PC-9 (cell line): ENCODE measurements around the gene DDR1. TPM values are rescaled to one million over a fixed set of nuclear protein-coding genes. Genes with fewer than 3 reads are reported as not detected.
A peak's percentile ranks its signal among the peaks of the same experiment; 100 is the strongest.
"Not testable (repeated sequence)": the region's sequence is repeated elsewhere in the genome, so short reads cannot be mapped to it uniquely, and the experiment has no call there.

Source experiments
- BruUV-seq: library from RNA; stranded (reverse); fragments of 400-500 nt; replicated peaks from 2 replicates; lab custom pipeline; 2021; lab: Mats Ljungman, UMichigan
- CTCF ChIA-PET: fragments of 300-600 bp; sonication (Branson Sonifier 250); formaldehyde crosslinking; loops from one replicate; lab custom pipeline; 2022; ENCODE audit warnings: antibody characterized with exemption; lab: Charles Lee
- POLR2A ChIA-PET: fragments of 300-600 bp; sonication (Branson Sonifier 250); formaldehyde crosslinking; loops from one replicate; lab custom pipeline; 2022; ENCODE audit warnings: antibody characterized with exemption; ENCODE audit not compliant: unreplicated experiment; lab: Charles Lee
- DNase-seq, 2 experiments: peaks; one replicate each; pipeline versions ENCODE4 v3.0.0 to v3.0.0-alpha.2; 2015 to 2022; ENCODE audit warnings: mixed read lengths in 1 of 2
- H2AFZ ChIP-seq: fragments of 200-600 bp; sonication (generic); 2 replicates; pipeline ENCODE4 v1.8.1; 2017; ENCODE audit warnings: antibody characterized with exemption
- H3F3A ChIP-seq: fragments of 200-600 bp; sonication (generic); 2 replicates; pipeline ENCODE4 v1.8.1; 2017; ENCODE audit warnings: antibody characterized with exemption, mild to moderate bottlenecking, low read depth; ENCODE audit not compliant: insufficient read depth
- H3K27ac ChIP-seq: fragments of 200-600 bp; sonication (generic); 2 replicates; pipeline ENCODE4 v1.6.1; 2016; ENCODE audit warnings: mixed run types
- H3K27me3 ChIP-seq: fragments of 200-600 bp; sonication (generic); 2 replicates; pipeline ENCODE4 v1.6.1; 2016; ENCODE audit warnings: low read depth, mixed run types; ENCODE audit not compliant: insufficient read depth
- H3K36me3 ChIP-seq: fragments of 200-600 bp; sonication (generic); 2 replicates; pipeline ENCODE4 v1.6.1; 2016; ENCODE audit warnings: low read depth, mixed run types
- H3K4me1 ChIP-seq: fragments of 200-600 bp; sonication (generic); replicated peaks from 2 replicates; pipeline ENCODE4 v1.6.1; 2016; ENCODE audit warnings: mixed run types; ENCODE audit not compliant: insufficient read depth
- H3K4me2 ChIP-seq: fragments of 200-600 bp; sonication (generic); 2 replicates; pipeline ENCODE4 v1.6.1; 2017; ENCODE audit warnings: mixed run types
- H3K4me3 ChIP-seq: fragments of 200-600 bp; sonication (generic); 2 replicates; pipeline ENCODE4 v1.6.1; 2016; ENCODE audit warnings: mixed run types
- H3K79me2 ChIP-seq: fragments of 200-600 bp; sonication (generic); 2 replicates; pipeline ENCODE4 v1.6.1; 2017; ENCODE audit warnings: low read depth, mixed run types
- H3K9me2 ChIP-seq: fragments of 200-600 bp; sonication (generic); 2 replicates; pipeline ENCODE4 v1.8.1; 2017; ENCODE audit warnings: mild to moderate bottlenecking; ENCODE audit not compliant: insufficient read depth
- H3K9me3 ChIP-seq: fragments of 200-600 bp; sonication (generic); 2 replicates; pipeline ENCODE4 v1.8.1; 2016; ENCODE audit warnings: low read depth; ENCODE audit not compliant: insufficient read depth
- H4K20me1 ChIP-seq: fragments of 200-600 bp; sonication (generic); 2 replicates; pipeline ENCODE4 v1.8.1; 2017; ENCODE audit not compliant: insufficient read depth
- CTCF ChIP-seq: fragments of 200-600 bp; sonication (generic); conservative IDR thresholded peaks from 2 replicates; pipeline ENCODE4 v1.6.1; 2017; ENCODE audit warnings: mixed run types, antibody characterized with exemption, mild to moderate bottlenecking, moderate library complexity
- EZH2 ChIP-seq: fragments of 200-600 bp; sonication (generic); IDR thresholded peaks from 2 replicates; pipeline ENCODE4 v1.8.0; 2017; ENCODE audit warnings: antibody characterized with exemption, low read depth
- intact Hi-C: fragments of 100-400 bp; cut with micrococcal nuclease; formaldehyde crosslinking; loops from one replicate; pipeline ENCODE4 v1.10.0; 2022; ENCODE audit not compliant: unreplicated experiment
- total RNA-seq: library from RNA; stranded (reverse); gene quantifications from 2 replicates; pipeline ENCODE4 v1.2.3, GENCODE V29; 2021

DDR1 gene
- total RNA-seq, 1 experiment from 2014 or later: 267 TPM

GRCh38 chr6:30857549-30857948 is 26.8 kb upstream of the DDR1 start:
- Histone ChIP-seq H3F3A (0 out of 2 replicates have a peak, but pooled peaks cover 11% of the 10 kb centered on the region), H3K36me3 (no peaks in the 10 kb centered on the region), H3K27me3 (no peaks in the 10 kb centered on the region), H3K9me2 (no peaks in the 10 kb centered on the region), H3K4me1 (peaks cover 19% of the 10 kb centered on the region), H2AFZ (no peak overlapping the region), H3K4me2 (peak overlapping the region; percentile 6), H3K27ac (no peak overlapping the region), H4K20me1 (no peaks in the 10 kb centered on the region), H3K4me3 (no peak overlapping the region), H3K9me3 (peaks cover 6% of the 10 kb centered on the region; the same call in 1 of the 2 replicates), H3K79me2 (no peaks in the 10 kb centered on the region)
- intact Hi-C loops: no loop called here
- ChIA-PET CTCF (interaction anchor here (1.6 kb wide), 1 partner anchor 14 kb away, joined by 4 read pairs; no protein-coding TSS in a partner anchor), POLR2A (interaction anchor here (0.6 kb wide), 2 partner anchors 19 to 140 kb away, joined by 4 to 5 read pairs; partner anchors contain the start of gene MDC1)
- peak; percentile 39 to 91 for DNase-seq
- TF ChIP-seq EZH2 (no peak), CTCF (no peak)
- BruUV-seq: no TSS peak

GRCh38 chr6:30859726-30860125 is 24.6 kb upstream of the DDR1 start:
- H3K27me3 ChIP-seq, H2AFZ ChIP-seq, intact Hi-C loops, BruUV-seq, H3K9me3 ChIP-seq, H3K79me2 ChIP-seq, H3K36me3 ChIP-seq, H3K4me2 ChIP-seq, CTCF ChIA-PET, H3K27ac ChIP-seq, H3K9me2 ChIP-seq, DNase-seq, H4K20me1 ChIP-seq, H3K4me3 ChIP-seq: not testable (repeated sequence)
- POLR2A ChIA-PET: interaction anchor here (0.7 kb wide), 1 partner anchor 55 kb away, joined by 3 read pairs; the partner anchor contains the start of gene VARS2
- Histone ChIP-seq H3K4me1 (peaks cover 19% of the 10 kb centered on the region), H3F3A (0 out of 2 replicates have a peak, but pooled peaks cover 11% of the 10 kb centered on the region)

- CTCF ChIA-PET: no interaction called here
- no peak overlapping the region for H2AFZ ChIP-seq
- no TSS peak for BruUV-seq
Observed at GRCh38 chr6:30861257-30862048, 22.9 kb upstream of the DDR1 start.

More at GRCh38 chr6:30861257-30862048, 22.9 kb upstream of the DDR1 start:
- DNase-seq: no peak
- H3K4me2 ChIP-seq: no peak overlapping the region
- H3K4me3 ChIP-seq: no peak overlapping the region
- peaks cover 19% of the 10 kb centered on the region for H3K4me1 ChIP-seq
- H3K27ac ChIP-seq: no peak overlapping the region
- no peak for TF ChIP-seq CTCF
- TF ChIP-seq EZH2: no peak
- H3K9me3 ChIP-seq: peaks cover 6% of the 10 kb centered on the region; the same call in 1 of the 2 replicates
- H4K20me1 ChIP-seq: no peaks in the 10 kb centered on the region
- H3K36me3 ChIP-seq: no peaks in the 10 kb centered on the region
- POLR2A ChIA-PET: no interaction called here
- 0 out of 2 replicates have a peak, but pooled peaks cover 11% of the 10 kb centered on the region for H3F3A ChIP-seq
- H3K27me3 ChIP-seq: no peaks in the 10 kb centered on the region
- intact Hi-C loops: no loop called here
- H3K9me2 ChIP-seq: no peaks in the 10 kb centered on the region
- no peaks in the 10 kb centered on the region for H3K79me2 ChIP-seq
